ENCODE results near the gene HOXB8.

HOXB8 gene

DNA sequence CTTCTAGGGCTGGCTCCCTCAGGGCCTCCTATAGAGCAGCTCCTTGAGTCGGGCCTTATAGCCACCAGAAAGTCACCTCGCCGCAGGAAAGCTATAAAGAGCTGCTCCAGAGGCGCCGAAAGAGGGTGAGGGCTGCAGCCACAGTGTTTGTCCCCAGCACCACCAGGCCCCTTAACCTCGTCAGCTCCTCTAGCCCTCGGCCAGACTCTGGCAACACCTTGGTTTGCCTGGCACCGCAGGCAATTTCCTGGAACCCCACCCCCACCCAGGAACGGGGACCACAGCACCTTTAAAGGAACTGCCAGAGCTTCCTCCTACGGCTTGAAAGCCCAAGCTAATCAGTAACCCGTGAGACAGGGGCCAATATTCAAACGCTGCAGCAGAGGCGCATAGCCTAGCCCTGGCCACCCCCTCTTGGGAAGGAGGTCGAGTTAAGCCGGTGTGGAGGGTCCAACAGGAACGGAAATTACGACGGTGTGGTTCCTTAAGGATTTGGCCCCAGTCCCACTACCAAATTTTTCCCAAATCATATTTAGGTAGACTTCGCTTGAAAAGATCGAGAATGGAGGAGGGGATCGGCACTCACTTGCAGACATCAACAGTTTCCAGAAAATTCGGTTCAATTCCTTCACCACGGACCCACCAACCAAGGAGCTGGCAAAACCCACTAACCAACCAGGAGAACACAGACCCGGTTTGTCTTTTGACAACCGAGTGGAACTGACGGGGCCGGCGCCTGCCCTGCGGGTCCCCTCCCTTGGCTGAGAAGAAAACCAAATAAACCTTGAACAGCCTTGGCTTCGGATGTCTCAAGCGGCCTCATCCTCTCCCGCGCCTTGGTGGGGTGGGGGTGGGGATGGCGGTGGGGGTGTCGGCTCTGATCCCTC, 13.3 kb downstream of the HOXB8 start:
- ATAC-seq (no peak), DNase-seq (no peak)
- no peak overlapping the region for H3K27ac Mint-ChIP-seq
- peaks cover 23% of the 10 kb centered on the region for H3K4me1 Mint-ChIP-seq
- H3K27me3 Mint-ChIP-seq, result peaks cover 86% of the 10 kb centered on the region
- H3K9me3 Mint-ChIP-seq, result no peaks in the 10 kb centered on the region
- H3K4me3 Mint-ChIP-seq, result no peak overlapping the region
- H3K36me3 Mint-ChIP-seq (ENCODE audit: low read depth), result no peaks in the 10 kb centered on the region

DNA sequence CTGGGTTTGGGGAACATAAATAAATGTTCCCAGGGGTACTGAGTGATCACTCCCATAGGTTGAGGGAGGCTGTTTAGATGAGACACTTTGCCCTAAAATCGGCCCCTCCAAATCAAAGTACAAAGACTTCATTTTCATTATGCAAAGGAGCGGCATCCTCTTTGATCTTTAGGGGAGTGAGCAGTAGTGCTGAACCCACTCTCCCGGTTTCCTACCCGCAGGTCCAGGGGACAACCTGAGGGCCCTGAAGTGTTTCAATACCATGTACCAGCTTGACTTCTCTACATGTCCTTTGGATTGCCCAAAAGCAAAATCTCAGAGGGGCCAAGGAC, 13.9 kb downstream of the HOXB8 start:
- Mint-ChIP-seq H3K9me3 (no peaks in the 10 kb centered on the region), H3K27ac (no peak overlapping the region), H3K4me1 (peaks cover 29% of the 10 kb centered on the region), H3K4me3 (no peak overlapping the region), H3K27me3 (peaks cover 87% of the 10 kb centered on the region), H3K36me3 (ENCODE audit: low read depth) (no peaks in the 10 kb centered on the region)
- ATAC-seq (no peak), DNase-seq (no peak)

DNA sequence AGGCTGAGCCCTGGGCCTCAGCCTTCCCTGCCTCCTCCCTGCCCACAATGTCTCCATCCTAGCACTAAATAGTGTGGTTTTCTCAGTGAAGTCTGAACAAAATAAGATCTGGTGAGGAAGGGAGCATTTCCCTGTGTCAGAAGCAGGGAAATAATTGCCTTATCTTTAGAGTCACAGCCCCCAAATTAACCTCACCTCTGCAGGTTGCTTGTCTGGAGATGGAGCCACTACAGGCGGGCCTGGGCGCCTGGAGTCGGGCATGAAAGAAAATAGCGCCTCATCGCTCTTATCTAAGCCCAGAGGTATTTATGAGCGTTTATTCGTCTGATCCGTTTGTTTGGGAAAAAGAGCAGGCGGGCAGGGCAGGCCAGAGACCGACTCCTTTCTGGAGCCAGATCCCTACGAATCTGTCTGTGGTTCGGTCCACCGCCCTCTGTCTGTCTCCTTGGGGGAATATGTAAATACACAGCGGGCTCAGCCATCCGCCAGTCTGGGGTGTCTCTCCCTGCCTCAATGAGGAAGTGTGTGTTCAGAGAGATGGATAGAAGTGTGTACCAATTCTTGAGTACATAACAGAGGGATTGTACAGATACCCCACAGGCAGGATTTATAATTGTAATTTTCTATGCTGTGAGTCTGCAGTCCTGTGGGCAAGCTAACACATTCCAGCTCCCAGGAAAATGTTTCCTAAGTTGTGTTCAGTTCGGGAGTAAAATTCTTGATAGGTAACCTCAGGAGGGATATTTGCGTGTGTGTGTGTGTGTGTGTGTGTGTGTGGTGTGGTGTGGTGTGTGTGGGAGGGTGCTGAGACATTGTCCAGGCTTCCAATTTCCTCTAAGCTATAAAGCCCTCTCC, 14.6 kb downstream of the HOXB8 start:
- H3K4me3 Mint-ChIP-seq, result no peak overlapping the region
- H3K4me1 Mint-ChIP-seq, result peaks cover 30% of the 10 kb centered on the region
- H3K9me3 Mint-ChIP-seq, result no peaks in the 10 kb centered on the region
- H3K36me3 Mint-ChIP-seq (ENCODE audit: low read depth), result no peaks in the 10 kb centered on the region
- ATAC-seq, result no peak
- no peak for DNase-seq
- H3K27me3 Mint-ChIP-seq, result peaks cover 89% of the 10 kb centered on the region
- no peak overlapping the region for H3K27ac Mint-ChIP-seq

DNA sequence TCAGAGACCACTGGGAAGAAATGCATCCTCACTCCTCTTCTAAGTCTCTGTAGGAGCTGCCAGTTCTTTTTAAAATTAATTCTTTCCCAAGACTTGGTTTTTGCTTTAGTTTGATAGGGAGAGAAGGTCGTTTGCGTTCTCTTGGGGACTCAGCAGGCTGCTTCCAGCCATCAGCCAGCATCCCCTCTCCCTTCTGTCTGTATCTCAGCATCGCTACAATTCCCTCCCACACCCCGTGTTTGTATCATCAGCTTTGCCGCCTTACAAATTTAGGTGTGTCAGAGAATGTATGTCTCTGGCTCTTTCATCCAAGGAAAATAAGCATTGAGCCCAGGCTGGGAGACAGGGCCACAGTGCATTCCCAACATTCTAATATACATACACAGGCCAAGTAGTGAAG, 15.7 kb downstream of the HOXB8 start:
- Mint-ChIP-seq H3K36me3 (ENCODE audit: low read depth) (no peaks in the 10 kb centered on the region), H3K9me3 (no peaks in the 10 kb centered on the region), H3K4me1 (peaks cover 26% of the 10 kb centered on the region), H3K4me3 (no peak overlapping the region), H3K27me3 (peaks cover 90% of the 10 kb centered on the region), H3K27ac (no peak overlapping the region)
- ATAC-seq (no peak), DNase-seq (no peak)

DNA sequence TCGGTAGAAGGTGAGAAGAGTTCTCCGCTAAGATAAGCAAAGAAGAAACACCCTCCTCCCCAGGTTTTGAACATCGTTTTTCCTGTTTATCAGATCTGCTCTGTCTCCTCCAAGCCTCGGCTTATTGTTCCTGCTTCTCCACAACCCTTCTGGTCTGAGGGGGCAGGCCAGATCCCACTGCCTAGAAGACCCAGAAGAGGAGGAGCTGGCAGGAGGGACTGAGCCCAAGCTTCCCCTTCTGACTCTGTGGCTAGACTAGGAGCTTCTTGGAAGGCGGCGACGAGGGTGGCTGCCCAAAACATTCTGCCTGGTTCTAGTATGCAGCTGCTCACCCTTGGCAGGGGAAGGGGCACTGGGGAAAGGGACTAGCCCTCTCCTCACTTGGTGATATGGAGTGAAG, 16.4 kb downstream of the HOXB8 start:
- no peaks in the 10 kb centered on the region for H3K9me3 Mint-ChIP-seq
- DNase-seq (no peak), ATAC-seq (no peak)
- no peaks in the 10 kb centered on the region for H3K36me3 Mint-ChIP-seq (ENCODE audit: low read depth)
- H3K4me1 Mint-ChIP-seq, result peaks cover 26% of the 10 kb centered on the region
- no peak overlapping the region for H3K27ac Mint-ChIP-seq
- peaks cover 88% of the 10 kb centered on the region for H3K27me3 Mint-ChIP-seq
- peak overlapping the region; percentile 58 for H3K4me3 Mint-ChIP-seq

DNA sequence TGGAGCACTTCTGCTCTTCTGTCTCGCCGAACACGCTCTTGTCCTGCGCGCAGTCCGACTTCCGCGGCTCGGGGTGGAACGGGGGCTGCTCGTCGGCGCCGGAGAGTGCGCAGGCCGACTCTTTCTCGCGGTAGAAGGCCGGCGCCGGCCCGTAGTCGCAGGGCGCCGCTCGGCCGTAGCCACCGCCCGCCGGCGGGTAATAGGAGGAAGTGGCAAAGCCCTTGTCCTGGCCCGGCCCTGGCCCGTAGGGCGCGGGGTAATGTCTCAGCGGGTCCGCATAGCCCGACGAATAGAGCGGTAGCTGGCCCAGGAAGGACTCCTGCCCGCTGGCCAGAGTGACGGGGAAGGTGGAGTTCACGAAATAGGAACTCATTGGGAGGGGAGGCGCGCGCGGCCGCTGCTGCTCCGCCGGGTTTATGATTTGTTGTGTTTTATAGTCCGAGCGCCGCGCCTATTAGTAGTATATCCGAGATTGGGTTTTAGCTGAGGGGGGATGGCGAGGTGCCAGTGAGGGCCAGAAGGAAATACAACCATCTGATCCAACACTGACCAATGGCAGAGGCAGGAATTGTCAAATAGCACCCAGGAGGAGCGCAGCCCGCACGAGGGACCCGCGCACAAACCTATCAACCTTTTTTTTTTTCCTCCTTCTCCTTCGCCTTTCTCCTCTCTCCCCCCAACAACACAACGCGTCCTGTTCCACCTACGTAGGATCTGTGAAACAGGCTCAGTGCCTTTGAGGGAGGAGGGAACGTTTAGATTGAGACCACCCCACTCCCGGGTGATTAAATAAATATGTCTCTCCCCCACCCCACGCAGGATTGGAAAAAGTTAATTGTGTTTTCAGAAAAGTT, 17.1 kb downstream of the HOXB8 start:
- peak; percentile 22 for ATAC-seq
- no peaks in the 10 kb centered on the region for H3K9me3 Mint-ChIP-seq
- H3K4me1 Mint-ChIP-seq, result peaks cover 29% of the 10 kb centered on the region
- peaks cover 85% of the 10 kb centered on the region for H3K27me3 Mint-ChIP-seq
- H3K36me3 Mint-ChIP-seq (ENCODE audit: low read depth), result no peaks in the 10 kb centered on the region
- H3K4me3 Mint-ChIP-seq, result peak overlapping the region; percentile 58
- peak overlapping the region; percentile 18 for H3K27ac Mint-ChIP-seq
- DNase-seq, result no peak

DNA sequence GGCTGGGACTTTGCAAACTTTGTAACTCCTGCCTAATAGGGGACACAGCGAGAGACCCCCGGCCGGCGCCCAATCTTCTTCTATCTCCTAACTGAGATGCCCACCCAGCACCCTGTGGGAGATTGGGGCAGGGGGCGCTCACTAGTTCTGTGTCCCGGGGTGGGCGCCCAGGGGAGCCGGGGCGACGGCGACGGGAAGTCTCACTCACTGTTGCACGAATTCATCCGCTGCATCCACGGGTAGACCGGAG, 17.6 kb downstream of the HOXB8 start:
- Mint-ChIP-seq H3K4me1 (peaks cover 35% of the 10 kb centered on the region), H3K27me3 (peaks cover 83% of the 10 kb centered on the region)

DNA sequence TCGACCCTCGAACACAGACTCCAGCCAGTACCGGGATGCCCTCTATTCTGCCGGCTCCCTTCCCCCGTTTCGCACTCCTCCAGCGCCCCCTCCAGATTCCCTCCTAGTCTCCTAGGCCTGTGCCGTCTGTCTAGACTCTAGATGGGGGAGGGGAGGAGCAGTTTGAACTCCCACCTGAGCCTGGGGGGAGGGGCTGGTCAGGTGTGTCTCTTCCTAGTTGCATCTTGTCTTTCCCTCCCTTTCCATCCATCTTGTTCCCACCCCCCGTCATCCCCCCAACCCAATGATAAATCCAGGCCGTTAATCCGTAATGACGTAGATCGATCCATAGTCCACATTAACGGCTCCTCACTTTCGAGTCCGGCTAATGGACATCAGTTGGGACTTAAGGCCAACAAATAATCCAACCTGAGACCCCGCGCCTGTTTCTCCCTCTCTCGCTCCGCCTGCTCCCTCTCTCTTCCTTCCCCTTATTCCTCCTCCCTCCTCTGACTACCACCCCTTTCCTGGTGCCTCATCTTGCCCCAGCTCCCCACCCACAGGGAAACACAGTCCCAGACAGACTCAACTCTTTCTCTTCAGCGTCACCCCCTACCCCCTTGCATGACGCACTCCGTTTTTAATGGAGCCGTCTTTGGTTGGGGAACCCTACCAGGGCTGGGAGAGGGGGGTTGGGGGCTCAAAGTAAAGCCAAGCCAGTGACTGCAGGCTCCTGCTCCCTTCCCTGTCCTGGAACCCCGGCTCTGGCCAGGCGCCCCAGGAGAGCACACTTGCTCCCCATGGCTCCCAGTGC, 18.2 kb downstream of the HOXB8 start:
- H3K36me3 Mint-ChIP-seq (ENCODE audit: low read depth), result no peaks in the 10 kb centered on the region
- DNase-seq (no peak), ATAC-seq (peak; percentile 12)
- no peaks in the 10 kb centered on the region for H3K9me3 Mint-ChIP-seq
- H3K4me3 Mint-ChIP-seq, result peak overlapping the region; percentile 58
- H3K27ac Mint-ChIP-seq, result no peak overlapping the region
- H3K4me1 Mint-ChIP-seq, result peaks cover 34% of the 10 kb centered on the region
- H3K27me3 Mint-ChIP-seq, result peaks cover 83% of the 10 kb centered on the region

More for the DNA sequence above, 17.6 kb downstream of the HOXB8 start:
- peak overlapping the region; percentile 18 for H3K27ac Mint-ChIP-seq
- H3K4me3 Mint-ChIP-seq, result peak overlapping the region; percentile 58
- ATAC-seq, result no peak
- H3K36me3 Mint-ChIP-seq (ENCODE audit: low read depth), result no peaks in the 10 kb centered on the region
- DNase-seq, result no peak
- H3K9me3 Mint-ChIP-seq, result no peaks in the 10 kb centered on the region

DNA sequence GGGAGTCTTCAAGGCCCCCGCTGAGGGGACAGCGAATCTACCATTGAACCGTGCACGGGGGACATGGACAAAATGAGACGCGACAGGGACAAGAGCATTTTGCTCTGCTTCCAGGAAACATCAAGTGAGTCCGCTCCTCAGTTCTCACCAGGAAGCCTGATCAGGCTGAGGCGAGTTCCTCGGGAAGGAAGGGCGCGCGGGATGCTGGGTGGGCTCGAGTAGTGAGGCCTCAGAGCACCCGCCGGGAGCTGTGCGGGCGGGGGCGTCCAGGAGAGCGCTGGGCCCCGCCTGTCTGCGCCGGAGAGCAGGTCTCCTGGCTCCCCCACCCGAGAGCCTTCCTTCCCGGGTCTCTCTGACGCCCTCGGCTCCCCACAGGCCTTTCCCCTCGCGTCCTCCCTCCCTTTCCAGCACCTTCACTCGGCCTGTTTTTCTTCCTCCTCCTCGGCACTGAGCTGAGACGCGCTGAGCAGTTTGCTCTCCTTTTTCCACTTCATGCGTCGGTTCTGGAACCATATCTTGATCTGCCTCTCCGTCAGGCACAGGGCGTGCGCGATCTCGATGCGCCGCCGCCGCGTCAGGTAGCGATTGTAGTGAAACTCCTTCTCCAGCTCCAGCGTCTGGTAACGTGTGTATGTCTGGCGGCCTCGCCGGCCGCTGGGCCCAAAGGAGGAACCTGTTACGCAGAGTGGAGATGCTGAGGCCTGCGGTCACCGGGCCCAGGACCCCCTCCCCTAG, 18.9 kb downstream of the HOXB8 start:
- no peak overlapping the region for H3K27ac Mint-ChIP-seq
- DNase-seq (no peak), ATAC-seq (no peak)
- peaks cover 36% of the 10 kb centered on the region for H3K4me1 Mint-ChIP-seq
- peaks cover 83% of the 10 kb centered on the region for H3K27me3 Mint-ChIP-seq
- peak overlapping the region; percentile 58 for H3K4me3 Mint-ChIP-seq
- no peaks in the 10 kb centered on the region for H3K9me3 Mint-ChIP-seq
- H3K36me3 Mint-ChIP-seq (ENCODE audit: low read depth), result no peaks in the 10 kb centered on the region

DNA sequence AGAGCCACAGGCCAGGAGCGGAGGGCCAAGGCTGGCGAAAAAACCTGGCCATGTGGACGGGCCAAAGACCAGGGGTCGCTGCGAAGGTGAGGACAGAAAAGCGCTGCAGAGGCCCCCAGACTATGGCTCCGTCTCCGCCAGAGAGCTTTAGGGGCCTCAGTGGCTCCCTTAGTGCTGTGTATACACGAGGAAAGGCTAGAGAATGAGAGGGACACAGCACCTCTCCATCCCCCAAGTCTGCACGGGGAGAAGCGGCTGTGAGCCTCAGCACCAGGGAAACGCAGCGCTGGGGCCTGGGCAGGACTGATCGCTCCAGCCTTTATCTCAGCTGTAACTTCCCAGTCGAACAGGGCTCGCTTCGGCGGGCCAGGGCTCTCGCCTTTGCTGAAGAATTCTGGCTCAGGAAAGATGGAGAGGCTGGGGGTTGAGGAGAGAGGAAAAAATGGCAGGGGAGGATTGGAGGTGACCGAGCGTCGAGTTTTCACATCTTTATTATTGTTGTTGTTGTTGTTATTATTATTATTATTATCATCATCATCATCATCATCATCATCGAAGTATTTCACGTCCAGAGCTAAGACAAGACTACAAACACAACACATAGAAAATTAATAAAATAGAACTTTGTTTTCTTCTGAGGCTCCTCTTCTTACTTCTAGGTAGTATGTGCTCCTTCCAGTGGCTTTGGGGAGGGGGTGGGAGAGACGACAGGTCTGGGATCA, 19.7 kb downstream of the HOXB8 start:
- H3K4me3 Mint-ChIP-seq, result no peak overlapping the region
- no peak for DNase-seq
- H3K27me3 Mint-ChIP-seq, result peaks cover 83% of the 10 kb centered on the region
- no peak overlapping the region for H3K27ac Mint-ChIP-seq
- ATAC-seq, result no peak
- no peaks in the 10 kb centered on the region for H3K36me3 Mint-ChIP-seq (ENCODE audit: low read depth)
- H3K9me3 Mint-ChIP-seq, result no peaks in the 10 kb centered on the region
- H3K4me1 Mint-ChIP-seq, result peaks cover 36% of the 10 kb centered on the region

DNA sequence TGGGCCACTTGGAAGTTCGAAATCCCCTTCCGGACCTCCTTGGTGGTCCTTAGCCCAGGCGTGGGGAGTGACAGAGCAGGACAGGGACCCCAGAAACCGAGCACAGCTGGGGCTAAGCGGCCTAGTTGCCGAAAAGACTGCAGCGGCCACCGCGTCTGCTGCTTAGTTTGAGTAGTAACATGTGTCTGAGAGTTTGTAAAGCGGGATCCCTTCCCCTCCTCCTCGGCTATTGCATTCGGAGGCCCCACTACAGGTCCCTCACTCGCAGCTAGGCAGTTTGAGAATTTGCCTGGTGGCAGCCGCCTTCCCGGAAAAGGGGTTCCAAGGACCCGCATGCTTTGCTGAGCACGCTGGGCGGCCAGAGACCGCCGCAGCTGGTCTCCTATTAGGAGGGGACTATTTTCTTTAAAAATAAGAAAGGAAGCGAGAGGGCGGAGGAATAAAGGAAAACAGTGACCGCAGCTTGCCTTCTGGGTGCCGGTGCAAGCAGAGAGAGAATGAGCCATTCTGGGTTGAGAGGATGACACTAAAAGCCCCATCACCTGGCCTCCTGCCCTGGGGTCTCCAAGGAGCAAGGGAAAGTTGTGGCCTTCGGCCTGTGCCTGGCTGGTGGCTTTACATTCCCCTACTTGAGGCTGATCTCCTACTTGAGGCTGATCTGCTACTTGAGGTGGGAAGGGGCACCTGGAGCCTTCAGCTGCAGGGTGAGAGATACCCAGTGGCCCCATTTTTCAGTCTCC, 20.4 kb downstream of the HOXB8 start:
- H3K27ac Mint-ChIP-seq, result no peak overlapping the region
- ATAC-seq (no peak), DNase-seq (no peak)
- peaks cover 43% of the 10 kb centered on the region for H3K4me1 Mint-ChIP-seq
- H3K36me3 Mint-ChIP-seq (ENCODE audit: low read depth), result no peaks in the 10 kb centered on the region
- no peak overlapping the region for H3K4me3 Mint-ChIP-seq
- peaks cover 83% of the 10 kb centered on the region for H3K27me3 Mint-ChIP-seq
- no peaks in the 10 kb centered on the region for H3K9me3 Mint-ChIP-seq

DNA sequence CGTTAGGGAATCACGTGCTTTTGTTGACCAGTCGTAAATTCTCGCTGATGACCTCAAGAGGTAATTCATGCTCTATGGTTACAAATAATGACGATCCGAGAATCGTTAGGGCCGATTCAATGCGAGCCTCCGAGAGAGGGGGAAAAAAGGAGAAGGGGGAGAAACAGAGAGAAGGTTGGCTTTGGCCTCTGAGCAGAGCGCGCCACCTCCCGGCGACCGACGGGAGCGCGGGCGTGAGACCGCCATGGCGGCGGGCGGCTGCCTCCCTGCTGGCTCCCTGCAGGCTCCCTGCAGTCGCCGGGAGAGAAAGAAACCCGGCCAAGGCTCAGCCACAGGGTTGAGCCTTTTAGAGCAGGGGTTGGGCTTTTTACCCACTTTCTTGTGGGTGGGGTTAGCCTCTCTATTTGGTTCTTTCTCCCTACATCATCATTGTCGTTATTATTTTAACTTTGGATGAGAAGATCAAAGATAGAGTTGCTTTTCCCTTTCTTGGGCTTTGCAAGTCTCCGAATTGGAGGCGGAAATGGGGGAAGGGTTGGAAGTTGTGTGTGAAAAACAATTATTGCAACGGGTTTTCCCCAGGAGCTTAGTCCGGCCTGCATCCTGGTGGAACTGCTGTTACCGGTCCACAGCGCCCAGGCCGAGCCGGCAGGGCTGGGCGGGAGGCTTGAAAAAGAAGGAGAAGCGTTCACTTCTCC, 21.1 kb downstream of the HOXB8 start:
- H3K9me3 Mint-ChIP-seq, result no peaks in the 10 kb centered on the region
- DNase-seq, result peak; percentile 88
- H3K27ac Mint-ChIP-seq, result no peak overlapping the region
- peak; percentile 59 for ATAC-seq
- peak overlapping the region; percentile 75 for H3K4me3 Mint-ChIP-seq
- H3K27me3 Mint-ChIP-seq, result peaks cover 84% of the 10 kb centered on the region
- peaks cover 46% of the 10 kb centered on the region for H3K4me1 Mint-ChIP-seq
- no peaks in the 10 kb centered on the region for H3K36me3 Mint-ChIP-seq (ENCODE audit: low read depth)

Data from activated naive CD8-positive, alpha-beta T cell treated with anti-CD3 and anti-CD28 coated beads, Interleukin-2, amount 50 U/mL, for 24 hours (primary cell).